ENCODE results near the gene ZNF140.
A peak's percentile ranks its signal among the peaks of the same experiment; 100 is the strongest.

Gene ZNF140

DNA sequence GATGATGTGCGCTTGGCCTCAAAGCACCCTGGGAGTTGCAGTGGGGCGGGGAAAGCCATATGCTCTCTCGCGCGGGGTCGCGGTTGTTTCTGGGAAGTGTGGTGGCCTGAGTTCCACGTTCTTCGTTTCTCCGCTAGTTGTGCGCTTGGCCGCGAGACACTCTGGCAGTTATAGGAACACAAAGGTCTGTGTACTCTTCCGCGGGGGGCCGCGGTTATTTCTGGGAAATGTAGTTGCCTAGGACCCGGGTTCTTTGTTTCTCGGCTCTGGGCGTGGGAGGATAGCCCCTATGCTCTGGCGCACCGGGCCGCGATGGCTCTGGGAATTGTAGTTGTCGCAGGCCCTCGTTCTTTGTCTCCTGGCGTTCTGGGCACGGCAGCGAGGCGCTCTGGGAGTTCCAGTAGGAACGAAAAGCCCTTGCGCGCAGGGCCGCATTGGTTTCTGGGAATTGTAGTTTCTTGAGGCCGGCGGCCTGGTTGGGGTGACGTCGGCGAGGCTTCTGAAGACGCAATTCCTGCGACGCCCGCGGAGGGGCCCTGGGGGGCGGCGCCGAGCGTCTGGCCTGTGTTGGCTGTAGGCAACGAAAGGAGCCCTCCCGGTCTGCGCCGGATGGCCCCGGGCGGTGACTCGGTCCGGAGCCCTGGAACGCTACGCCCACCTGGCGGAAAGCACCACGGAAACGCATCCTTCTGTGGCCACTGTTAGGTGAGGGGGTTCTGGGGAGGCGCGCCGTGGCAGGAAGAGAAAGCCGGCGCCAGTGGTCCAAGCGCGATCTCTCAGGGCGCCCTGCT, at the start of gene ZNF140:
ZNF140 (plus strand) TSS at position 556 of the 791 bp plus-strand sequence. CDS start 398 bp downstream, outside the sequence.
- DNase-seq (ENCODE audit: low spot score): peak; percentile 92

DNA sequence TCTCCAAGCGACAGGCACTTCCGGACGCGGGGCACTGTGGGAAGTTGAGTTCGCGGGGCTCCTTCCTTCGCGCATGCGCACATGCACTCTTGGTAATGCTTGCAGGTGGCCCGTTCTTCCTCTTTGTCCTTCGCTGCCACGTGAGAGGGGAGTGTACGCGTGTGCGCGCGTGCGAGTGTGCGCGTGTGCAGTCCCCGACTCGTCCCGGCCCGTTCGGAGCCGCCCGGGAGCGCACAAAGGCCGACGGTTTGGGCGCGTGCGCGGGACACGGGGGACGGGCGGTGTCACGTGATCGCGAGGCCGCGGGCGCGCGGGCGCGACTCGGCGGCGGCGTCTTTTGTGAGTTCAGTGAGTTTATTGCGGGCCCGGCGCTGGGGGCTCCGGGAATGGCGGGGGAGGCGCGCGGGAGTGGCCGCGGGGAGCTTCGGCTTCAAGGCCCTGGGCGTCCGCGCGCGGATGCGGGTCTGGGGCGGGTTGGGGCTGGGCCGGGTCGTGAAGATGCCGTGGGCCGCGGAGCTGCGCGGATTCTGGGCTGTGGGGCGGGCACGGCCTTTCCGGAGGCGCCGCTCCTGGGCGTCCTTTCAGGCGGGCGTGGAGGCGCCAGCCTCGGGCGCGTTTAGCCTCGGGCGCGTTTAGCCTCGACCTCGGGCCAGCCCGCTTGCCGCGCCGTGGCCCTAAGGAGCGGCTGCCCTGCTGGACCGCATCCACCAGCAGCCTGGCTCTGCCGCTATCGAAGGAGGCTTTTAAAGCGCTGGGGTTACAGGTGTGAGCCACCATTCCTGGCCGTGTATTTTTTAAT, 43.3 kb upstream of the ZNF140 start, which contains the start of gene ZNF84:
ZNF84 (plus strand) TSS at position 303 of the 799 bp plus-strand sequence. CDS start 3,959 bp downstream, outside the sequence.
- DNase-seq (ENCODE audit: low spot score): peak; percentile 97

DNA sequence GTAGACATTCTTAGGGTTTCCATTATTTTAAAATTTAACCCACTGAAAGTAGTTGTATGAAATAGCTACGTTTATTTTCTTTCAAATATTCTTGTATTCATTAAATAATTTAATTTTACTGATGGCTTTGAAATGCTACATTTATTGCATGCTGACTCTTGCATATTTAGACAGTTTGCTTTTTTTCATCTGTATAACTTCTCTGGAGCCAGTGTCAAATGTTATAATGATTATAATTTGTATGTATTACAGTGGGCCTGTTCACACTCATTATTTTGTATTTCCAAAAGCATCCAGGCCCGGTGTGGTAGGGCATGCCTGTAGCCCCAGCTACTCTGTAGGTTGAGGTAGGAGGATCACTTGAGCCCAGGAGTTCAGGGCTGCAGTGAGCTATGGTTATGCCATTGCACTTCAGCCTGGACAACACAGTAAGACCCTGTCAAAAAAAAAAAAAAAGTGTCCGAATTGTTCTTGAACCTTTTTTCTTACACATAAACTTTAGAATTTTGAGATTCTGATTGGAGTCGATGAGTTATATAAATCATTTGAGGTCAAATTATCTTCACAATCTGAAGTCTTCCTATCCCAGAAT, 42.5 kb upstream of the ZNF140 start:
- no peak for DNase-seq (ENCODE audit: low spot score)

DNA sequence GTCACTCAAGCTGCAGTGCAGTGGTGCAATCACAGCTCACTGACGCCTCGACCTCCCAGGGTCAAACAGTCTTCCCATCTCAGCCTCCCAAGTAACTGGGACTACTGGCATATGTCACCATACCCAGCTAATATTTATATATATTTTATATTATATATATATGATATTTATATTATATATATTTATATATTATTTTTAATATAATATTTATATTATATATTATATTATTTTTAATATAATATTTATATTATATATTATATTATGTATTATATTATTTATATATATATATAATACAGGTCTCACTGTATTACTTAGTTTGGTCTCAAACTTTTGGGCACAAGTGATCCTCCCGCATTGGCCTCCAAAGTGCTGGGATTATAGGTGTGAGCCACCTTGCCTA, 34.0 kb upstream of the ZNF140 start:
- DNase-seq (ENCODE audit: low spot score): no peak

DNA sequence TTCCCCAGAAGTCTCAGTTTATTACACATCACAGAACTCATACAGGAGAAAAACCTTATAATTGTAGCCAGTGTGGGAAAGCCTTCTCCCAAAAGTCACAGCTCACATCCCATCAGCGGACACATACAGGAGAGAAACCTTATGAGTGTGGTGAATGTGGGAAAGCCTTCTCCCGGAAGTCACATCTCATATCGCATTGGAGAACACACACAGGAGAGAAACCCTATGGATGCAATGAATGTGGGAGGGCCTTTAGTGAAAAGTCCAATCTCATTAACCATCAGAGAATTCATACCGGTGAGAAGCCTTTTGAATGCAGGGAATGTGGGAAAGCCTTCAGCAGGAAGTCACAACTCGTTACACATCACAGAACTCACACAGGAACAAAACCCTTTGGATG, 23.3 kb upstream of the ZNF140 start:
- DNase-seq (ENCODE audit: low spot score): no peak

DNA sequence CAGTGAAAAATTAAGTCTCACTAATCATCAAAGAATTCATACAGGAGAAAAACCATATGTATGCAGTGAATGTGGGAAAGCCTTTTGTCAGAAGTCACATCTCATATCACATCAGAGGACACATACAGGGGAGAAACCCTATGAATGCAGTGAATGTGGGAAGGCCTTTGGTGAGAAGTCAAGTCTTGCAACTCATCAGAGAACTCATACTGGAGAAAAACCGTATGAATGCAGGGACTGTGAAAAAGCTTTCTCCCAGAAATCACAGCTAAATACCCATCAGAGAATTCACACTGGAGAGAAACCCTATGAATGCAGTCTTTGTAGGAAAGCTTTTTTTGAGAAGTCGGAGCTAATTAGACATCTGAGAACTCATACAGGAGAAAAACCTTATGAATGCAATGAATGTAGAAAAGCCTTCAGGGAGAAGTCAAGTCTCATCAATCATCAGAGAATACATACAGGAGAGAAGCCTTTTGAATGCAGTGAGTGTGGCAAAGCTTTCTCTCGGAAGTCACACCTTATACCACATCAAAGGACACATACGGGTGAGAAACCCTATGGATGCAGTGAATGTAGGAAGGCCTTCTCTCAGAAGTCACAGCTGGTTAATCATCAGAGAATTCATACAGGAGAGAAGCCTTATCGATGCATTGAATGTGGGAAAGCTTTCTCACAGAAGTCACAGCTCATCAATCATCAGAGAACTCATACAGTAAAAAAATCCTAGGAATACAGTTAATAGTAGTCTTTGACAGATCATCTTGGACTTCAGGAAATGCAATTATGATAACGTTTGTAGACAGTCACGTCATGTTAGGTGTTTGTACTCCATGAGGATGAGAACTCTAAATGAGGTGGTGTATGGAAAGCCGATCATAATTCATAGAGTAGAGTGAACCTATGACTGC, 22.3 kb upstream of the ZNF140 start:
- no peak for DNase-seq (ENCODE audit: low spot score)

DNA sequence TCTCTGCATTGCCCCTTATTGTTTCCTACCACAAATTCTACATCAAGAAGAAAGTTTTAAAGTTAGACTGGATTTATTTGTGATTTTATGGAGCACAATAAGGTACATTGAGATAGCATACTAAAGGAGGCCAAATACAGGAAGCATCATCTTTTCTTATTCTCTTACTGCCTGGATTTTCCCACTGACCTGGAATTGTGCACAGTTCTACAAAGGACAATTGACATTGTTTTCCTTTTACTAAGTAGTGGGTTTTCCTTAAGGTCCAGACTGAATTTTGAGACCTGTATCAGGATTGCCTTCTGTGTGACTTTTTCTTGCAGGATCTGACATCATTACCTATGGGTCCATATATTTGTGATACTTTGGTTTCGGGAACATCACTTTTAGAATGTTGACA, 18.8 kb upstream of the ZNF140 start:
- DNase-seq (ENCODE audit: low spot score): no peak

DNA sequence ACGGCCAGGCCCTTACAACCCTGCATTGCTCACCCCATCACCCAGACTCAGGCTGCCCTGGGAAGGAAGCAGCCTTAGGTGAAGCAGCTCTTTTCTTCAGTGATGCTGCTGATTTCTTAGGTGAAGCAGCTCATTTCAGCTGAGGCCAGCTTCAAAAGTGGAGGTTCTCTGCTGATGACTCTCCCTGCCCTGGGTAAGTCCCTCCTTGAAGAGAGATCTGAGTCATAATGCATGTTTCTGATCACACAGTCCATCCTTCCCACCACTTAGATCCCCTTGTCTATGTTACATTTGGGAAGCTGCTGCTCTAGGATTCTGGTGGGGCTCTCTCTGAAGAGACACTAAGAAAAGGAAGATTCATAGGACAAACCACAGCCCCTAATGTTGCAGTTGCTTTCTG, 17.2 kb upstream of the ZNF140 start:
- no peak for DNase-seq (ENCODE audit: low spot score)

DNA sequence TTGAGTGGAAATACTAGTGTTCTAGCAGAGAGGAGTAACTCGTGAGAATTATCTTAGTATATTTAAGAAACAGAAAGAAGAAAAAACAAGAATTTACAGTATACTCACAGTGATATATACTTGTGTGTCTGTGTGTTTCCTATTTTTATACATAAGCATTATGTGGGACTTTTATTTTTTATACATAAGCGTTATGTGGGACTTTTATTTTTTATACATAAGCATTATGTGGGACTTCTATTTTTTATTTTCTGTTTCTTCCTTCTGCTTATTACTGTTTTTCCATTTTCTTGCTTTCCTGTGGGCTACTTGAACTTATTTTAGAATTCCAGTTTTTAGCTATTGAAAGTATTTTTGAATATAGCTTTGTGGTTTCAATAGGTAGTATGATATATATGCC, 6.9 kb upstream of the ZNF140 start:
- DNase-seq (ENCODE audit: low spot score): no peak

DNA sequence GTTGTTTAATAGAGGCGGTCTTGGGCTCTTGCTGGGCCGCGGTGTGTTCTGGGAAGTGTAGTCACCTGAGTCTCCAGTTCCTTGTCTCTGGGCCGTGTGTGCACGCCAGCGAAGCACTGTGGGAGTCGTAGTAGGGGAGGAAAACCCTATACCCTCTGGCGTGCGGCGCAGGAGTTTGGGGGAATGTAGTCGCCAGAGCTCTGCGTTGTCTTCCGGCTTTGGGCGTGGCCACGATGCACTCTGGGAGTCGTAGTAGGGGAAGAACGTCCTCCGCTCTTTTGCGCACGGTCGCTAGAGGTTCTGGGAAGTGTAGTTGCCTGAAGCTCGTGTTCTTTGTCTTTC, 726 bp upstream of the ZNF140 start:
- DNase-seq (ENCODE audit: low spot score): peak; percentile 98

DNA sequence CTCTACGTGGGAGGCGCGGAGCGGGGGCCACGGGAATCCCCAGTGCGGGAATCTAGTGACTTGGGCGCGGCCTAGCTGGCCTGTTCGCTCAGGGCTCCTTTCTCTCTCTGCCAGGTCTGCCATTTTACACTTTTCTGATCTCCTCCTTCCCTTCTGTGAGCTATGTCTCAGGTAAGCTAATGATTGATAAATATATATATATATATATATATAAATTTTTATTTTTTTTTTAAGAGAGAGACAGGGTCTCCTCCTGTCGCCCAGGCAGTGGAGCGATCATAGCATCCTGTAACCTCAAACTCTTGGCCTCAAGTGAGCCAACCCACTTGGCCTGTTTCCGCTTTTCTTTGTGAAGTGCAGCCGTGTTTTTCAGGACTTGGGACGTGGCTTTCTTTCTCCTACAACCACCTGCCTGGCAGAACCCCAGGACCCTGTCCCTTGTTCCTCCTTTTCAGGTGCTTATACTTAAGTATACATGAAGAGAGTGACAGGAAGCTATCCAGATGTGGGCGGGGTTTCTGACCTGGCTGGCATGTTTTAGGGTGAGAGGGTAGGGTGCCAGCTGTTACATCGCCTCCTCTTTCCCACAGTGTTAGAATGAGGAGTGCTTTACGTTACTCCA, 547 bp downstream of the ZNF140 start:
- DNase-seq (ENCODE audit: low spot score): no peak

DNA sequence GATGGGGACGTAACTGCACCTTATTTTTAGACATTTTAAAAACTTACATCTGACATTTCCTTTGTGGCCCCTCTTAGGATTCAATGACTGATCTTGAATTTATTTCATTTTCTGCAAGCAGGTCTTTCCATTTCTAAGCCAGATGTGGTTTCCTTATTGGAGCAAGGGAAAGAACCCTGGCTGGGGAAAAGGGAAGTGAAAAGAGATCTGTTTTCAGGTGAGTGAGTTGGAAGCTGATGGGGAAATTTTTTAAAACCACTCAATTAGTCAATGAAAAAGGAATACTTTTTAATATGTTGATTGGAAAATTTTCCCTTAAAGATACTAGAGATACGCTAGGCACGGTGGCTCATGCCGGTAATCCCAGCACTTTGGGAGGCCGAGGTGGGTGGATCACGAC, 2.6 kb downstream of the ZNF140 start:
- DNase-seq (ENCODE audit: low spot score): no peak

DNA sequence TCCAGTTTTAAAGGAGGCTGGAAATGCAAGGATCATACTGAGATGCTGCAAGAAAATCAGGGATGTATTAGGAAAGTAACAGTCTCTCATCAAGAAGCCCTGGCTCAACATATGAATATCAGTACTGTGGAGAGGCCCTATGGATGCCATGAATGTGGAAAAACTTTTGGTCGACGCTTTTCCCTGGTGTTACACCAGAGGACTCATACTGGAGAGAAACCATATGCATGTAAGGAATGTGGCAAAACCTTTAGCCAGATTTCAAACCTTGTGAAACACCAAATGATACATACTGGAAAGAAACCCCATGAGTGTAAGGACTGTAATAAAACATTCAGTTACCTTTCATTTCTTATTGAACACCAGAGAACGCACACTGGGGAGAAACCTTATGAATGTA, 24.9 kb downstream of the ZNF140 start:
- no peak for DNase-seq (ENCODE audit: low spot score)

DNA sequence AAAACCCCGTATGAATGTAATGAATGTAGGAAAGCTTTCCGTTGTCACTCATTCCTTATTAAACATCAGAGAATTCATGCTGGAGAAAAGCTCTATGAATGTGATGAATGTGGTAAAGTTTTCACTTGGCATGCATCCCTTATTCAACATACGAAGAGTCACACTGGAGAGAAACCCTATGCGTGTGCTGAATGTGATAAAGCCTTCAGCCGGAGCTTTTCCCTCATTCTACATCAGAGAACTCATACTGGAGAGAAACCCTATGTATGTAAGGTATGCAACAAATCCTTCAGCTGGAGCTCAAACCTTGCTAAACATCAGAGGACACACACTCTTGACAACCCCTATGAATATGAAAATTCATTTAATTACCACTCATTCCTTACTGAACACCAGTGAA, 25.5 kb downstream of the ZNF140 start:
- no peak for DNase-seq (ENCODE audit: low spot score)

DNA sequence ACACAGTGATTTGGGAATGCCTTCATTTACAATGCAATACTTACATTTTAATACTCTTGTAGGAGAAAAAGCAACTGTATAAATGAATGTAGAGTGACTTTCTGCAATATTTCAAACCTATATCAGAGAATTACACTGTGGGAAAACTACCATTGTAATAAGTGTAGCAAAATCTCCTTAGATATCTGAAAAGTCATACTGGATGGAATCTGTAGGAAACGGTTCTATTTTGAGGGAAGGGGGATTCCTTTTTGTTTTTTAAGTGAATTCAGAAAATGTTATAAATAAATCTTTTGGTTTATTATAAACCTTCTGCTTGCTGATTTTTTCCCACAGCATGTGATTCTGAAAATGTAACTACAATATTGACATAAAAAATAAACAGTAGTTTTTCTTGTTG, 26.4 kb downstream of the ZNF140 start:
- DNase-seq (ENCODE audit: low spot score): no peak

DNA sequence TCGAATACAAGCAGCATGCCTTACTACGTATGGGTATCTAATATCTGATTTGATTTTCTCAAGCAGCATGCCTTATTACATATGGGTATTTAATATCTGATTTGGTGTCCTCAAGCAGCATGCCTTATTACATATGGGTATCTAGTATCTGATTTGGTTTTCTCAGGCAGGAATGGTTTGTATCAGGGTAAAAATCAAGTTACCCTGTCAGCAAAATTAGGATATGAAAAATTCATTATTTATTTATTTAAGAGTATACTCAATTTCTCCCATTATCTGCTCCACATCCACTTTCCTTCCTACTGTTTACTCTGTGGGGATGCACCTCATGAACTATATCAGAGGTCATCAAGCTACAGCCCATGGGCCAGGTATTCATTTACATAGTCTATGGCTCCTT, 27.4 kb downstream of the ZNF140 start:
- DNase-seq (ENCODE audit: low spot score): no peak

DNA sequence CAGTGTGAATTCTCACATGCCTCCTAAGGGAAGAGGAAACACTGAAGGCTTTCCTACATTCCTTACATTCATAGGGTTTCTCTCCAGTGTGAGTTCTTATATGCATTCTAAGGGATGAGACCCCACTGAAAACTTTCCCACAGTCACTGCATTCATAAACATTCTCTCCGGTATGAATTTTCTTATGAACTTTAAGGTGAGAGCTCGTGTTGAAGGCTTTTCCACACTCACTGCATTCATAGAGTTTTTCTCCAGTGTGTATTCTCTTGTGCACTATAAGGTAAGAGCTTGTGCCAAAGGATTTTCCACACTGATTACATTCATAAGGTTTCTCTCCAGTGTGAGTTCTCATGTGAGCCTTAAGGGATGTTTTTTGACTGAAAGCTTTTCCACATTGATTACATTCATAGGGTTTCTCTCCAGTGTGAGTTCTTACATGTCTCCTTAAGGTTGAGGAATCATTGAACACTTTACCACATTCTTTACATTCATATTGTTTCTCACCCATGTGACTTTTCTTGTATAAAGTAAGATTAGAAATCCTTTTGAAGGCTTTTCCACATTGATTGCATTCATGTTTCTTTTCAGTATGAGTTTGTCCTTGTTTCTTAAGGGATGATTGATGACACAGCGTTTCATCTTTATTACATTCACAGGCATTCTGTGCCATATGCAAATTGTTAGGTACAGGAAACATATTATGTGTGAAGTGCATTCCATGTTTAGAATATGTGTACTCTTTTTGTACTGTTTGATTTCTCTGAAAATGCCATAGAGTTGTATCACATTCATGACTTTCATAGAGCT, 39.9 kb downstream of the ZNF140 start:
- DNase-seq (ENCODE audit: low spot score): no peak

DNA sequence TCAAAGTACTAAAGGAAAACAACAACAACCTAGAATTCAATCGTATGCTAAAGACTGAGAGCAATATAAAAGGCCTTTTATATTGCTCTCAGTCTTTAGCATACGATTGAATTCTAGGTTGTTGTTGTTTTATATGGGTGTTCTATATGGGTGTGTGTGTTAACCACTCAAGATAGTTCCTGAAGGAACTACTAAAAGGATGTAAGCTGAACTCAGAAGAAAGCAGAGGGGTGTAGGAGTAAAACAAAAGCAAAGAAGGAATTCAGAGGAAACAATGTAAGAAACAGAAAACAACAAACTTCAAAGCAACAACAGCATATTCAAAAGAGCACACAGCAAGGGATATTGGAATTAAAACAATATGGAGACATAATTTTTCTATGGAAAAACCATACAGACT, 44.0 kb downstream of the ZNF140 start:
- no peak for DNase-seq (ENCODE audit: low spot score)

DNA sequence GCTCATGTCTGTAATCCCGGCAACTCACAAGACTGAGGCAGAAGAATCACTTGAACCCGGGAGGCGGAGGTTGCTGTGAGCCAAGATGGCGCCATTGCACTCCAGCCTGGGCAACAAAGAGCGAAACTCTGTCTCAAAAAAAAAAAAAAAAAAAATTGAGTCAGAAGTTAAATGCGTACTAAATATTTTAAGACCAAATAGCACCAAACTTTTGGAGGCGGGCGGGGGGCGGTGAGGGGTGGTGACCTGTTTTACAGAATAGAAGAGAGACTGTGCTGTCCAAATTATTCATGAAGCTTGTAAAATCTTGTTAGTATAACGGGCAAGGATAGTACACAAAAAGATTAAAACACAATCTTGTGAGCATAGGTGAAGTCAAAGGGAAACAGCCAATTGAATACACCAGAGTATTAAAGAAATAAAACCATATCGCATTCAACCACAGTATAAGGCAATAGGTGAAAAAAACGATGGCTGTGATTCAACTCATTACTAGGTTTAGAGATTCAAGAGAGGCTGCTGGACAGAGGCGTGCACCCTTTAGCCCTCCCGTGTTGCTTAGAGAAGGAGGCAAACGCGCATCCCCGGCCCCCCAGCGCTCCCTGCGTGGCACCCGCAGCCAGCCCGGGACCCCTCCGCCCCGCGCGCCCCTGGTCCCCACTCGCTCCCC, 48.8 kb downstream of the ZNF140 start:
- peak; percentile 46 for DNase-seq (ENCODE audit: low spot score)
